AG09309 (cell line): ENCODE measurements around the gene THSD7A.

Source experiments
- DNase-seq: peaks from one replicate; pipeline ENCODE4 v3.0.0-alpha.2; 2010; ENCODE audit warnings: low read depth
- H3K4me3 ChIP-seq: 2 replicates; pipeline ENCODE4 v1.5.1; 2011; ENCODE audit warnings: mild to moderate bottlenecking, low read depth, low read length, moderate library complexity; ENCODE audit not compliant: control insufficient read depth
- CTCF ChIP-seq: IDR thresholded peaks from 2 replicates; pipeline ENCODE4 v1.5.1; 2011; ENCODE audit warnings: mild to moderate bottlenecking, low read depth, low read length, inconsistent platforms; ENCODE audit not compliant: insufficient read depth, control insufficient read depth; ENCODE audit errors: missing control alignments

Gene THSD7A

GRCh38 chr7:11833431-11833830 lies 1.4 kb upstream of the THSD7A start:
- no peak for DNase-seq

GRCh38 chr7:11831156-11831735 lies 752 bp downstream of the THSD7A start:
- TF ChIP-seq CTCF = no peak
- DNase-seq = no peak
- H3K4me3 ChIP-seq = peak overlapping the region; percentile 11

More at GRCh38 chr7:11833431-11833830, 1.4 kb upstream of the THSD7A start:
- no peak for TF ChIP-seq CTCF
- H3K4me3 ChIP-seq = no peak overlapping the region

GRCh38 chr7:11830582-11831155 lies 1.3 kb downstream of the THSD7A start:
- no peak for DNase-seq
- H3K4me3 ChIP-seq = peak overlapping the region; percentile 11; the same call in 1 of the 2 replicates
- TF ChIP-seq CTCF = no peak

- no peak for TF ChIP-seq CTCF
- no peak overlapping the region for H3K4me3 ChIP-seq
- no peak for DNase-seq
These were observed 2.0 kb downstream of the THSD7A start for GRCh38 chr7:11829954-11830353.

- no peak for DNase-seq
- no peak overlapping the region for H3K4me3 ChIP-seq
- TF ChIP-seq CTCF = no peak
These were observed 12.1 kb downstream of the THSD7A start for GRCh38 chr7:11819947-11820346.

GRCh38 chr7:11819271-11819670 lies 12.7 kb downstream of the THSD7A start:
- DNase-seq = no peak
- no peak for TF ChIP-seq CTCF
- no peak overlapping the region for H3K4me3 ChIP-seq
